Measurements from ENCODE around the gene PANK4.

The PANK4 gene

GRCh38 chr1:2497891-2498290 lies 28.5 kb downstream of the PANK4 start:
- no peak for DNase-seq (ENCODE audit: low read depth)

DNA sequence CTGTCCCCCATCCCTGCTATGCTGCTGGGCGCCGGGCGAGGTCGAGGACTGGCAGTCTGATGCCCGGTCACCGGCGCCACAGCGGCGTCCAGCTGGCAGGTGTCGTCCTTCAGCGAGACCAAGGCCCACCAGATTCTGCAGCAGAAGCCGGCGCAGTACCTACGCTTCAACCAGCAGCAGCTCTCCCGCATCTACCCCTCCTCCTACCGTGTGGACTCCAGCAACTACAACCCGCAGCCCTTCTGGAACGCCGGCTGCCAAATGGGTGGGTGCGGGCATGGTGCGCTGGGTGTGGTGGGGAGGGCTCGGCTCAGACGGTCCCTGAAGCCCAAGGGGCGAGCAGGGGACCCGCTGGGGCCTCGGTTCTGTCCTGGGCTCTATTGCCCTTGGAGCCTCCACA lies 29.6 kb downstream of the PANK4 start:
- no peak for DNase-seq (ENCODE audit: low read depth)

DNA sequence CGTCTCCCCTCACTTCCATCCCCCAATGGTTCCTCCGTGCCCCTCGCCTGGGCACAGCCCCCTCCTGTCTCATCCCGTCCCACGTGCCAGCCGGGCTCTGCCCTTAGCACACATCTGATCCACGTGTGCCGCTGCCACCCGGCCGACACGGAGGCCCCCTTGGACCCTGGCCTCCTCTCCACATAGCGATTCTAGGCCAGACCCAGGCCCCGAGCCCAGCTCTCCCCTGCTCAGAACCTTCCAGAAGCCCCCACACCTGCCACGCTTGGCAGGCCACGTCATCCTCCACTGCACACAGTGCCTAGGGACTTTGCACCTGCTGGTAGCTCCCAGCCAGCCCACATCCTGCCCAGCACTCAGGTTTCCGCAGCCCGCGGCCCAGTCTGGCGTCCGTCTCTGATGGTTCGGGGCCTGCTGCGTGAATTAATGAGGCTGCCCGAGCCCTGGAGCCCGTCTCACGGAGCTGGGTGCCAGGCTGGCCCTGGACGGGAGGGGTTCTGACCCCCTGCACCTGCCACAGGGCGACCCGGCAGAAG lies 30.2 kb downstream of the PANK4 start:
- DNase-seq (ENCODE audit: low read depth), result no peak

- DNase-seq (ENCODE audit: low read depth), result no peak
These were observed 30.9 kb downstream of the PANK4 start for GRCh38 chr1:2495546-2495945.

DNA sequence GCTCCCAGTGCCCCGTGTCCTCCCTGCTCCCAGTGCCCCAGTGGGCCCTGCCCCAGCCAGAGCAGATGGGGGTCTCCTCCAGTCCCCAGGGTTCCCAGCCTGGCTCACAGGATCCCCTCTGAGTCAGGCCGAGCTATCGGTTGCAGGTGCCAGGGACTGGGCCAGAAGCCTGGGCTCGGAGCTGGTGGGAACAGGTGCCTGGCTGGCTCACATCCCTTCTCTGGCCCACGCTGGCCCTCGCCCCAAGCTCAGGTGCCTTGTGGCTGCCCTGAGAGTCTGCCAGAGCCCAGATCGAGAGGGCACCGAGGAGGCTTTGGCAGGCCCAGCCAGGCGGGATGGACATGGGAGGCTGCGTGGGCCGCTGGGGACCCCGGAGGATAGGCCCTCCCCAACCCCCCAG lies 31.4 kb downstream of the PANK4 start:
- no peak for DNase-seq (ENCODE audit: low read depth)

DNA sequence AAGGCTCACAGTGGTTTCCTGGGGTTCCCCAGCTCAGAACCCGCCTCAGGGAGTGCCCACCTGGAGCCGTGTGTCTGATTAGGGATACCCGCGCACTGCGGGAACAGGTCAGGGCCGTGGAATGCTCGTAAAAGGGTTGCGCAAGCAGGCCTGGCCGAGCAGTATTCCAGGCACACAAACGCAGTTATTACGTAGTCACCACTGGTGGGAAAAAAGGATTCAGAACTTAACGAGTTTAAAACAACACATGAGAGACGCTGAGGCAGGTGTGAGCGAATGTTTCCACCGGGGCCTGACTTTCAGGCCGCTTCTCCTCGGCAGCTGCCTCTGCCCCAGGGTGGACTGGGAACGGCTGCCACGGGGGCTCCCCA lies 32.1 kb downstream of the PANK4 start:
- DNase-seq (ENCODE audit: low read depth), result no peak

- no peak for DNase-seq (ENCODE audit: low read depth)
These were observed 32.6 kb downstream of the PANK4 start for GRCh38 chr1:2493691-2494322.

GRCh38 chr1:2493218-2493617 lies 33.2 kb downstream of the PANK4 start:
- no peak for DNase-seq (ENCODE audit: low read depth)

DNA sequence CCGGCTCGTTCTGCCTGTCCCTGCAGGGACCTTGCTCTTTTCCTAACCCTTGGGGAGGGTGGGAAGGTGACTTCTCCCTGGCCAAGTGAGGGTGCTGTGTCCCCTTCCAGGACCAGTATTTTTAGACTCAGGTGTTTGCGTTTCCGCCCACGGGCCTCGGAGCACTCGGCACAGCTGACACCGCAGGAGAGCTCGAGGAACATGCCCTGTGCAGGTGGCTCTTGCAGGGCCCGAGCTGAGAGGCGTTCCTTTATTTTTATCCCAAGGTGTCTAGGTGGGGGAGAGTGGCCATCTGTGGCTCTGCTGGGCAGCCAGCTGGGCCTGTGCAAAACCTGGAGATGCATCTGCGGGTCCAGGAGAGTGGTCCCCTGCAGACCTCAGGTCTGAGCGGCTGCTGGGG lies 34.3 kb downstream of the PANK4 start:
- DNase-seq (ENCODE audit: low read depth), result no peak

DNA sequence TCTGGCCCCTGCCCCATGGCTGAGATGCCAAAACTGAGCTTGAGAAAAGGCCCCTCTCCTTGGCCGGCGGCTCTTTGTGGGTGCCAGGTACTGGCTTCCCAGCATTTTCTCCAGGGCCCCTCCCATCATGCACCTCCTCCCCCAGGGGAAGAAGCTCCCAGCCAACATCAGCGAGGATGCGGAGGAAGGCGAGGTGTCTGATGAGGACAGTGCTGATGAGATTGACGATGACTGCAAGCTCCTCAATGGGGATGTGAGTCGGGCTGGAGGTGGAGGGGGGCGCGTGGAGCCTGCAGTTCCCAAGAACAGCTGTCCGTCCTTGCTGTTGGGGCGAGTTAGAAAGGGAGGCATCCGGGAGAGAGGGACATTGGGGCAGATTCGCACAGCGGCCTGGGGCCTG lies 36.8 kb downstream of the PANK4 start:
- no peak for DNase-seq (ENCODE audit: low read depth)

DNA sequence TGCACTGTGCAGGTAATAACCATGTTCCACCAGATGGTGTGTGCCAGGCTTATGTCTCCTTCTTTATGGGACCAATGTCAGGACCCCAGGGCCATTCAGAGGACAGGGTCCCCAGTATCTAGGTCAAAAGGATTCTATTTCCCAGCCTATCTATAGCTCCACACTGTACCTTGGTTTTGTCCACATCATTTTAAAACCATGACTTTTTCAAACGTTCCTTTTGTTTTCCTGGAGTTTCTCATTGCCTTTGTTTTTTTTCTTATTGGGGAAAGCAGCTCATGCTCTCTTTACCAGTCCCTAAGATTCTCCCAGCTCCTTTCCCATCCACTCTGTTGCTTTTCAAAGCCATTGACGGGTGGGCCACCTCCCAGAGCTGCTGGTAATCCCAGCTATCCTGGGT lies 37.7 kb downstream of the PANK4 start:
- DNase-seq (ENCODE audit: low read depth), result no peak

DNA sequence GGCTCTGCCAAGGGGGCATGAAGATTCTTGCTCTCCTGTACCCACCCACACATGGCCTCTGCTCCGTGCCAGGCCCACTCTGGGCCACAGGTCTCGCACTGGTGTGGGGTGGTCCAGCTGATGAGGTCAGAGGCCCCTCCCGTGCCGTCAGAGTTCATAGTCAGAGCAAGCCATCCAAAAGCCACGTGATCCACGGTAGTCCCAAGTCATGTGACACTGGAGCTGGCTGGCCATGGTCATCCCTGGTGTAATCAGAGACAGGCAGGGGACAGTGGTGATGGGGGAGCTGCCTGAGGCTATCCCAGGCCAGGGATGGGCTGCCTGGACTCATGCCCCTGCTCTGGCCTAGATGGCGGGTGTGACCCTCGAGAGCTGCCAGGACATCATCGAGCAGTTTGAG lies 39.8 kb downstream of the PANK4 start:
- DNase-seq (ENCODE audit: low read depth), result no peak

DNA sequence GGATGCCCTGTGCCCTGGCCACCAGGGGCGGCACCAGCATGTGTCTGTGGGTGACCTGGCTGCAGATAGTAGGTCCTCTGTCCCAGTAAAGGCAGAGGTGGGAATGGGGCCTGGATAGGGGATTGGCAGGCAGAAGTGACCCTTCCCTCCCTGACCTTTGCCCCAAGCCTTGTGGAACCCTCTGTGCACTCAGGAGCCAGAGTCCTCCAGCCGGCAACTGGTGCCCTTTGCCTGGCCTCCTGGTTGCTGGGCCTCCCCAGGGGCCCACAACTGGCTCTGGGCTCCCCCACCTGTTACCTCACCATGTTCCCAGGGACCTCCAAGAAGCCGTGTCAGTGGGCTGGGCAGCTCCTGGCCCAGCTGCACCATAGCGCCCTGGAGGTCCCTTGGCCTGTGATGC lies 40.4 kb downstream of the PANK4 start:
- DNase-seq (ENCODE audit: low read depth), result no peak

GRCh38 chr1:2483970-2484369 lies 42.4 kb downstream of the PANK4 start:
- no peak for DNase-seq (ENCODE audit: low read depth)

DNA sequence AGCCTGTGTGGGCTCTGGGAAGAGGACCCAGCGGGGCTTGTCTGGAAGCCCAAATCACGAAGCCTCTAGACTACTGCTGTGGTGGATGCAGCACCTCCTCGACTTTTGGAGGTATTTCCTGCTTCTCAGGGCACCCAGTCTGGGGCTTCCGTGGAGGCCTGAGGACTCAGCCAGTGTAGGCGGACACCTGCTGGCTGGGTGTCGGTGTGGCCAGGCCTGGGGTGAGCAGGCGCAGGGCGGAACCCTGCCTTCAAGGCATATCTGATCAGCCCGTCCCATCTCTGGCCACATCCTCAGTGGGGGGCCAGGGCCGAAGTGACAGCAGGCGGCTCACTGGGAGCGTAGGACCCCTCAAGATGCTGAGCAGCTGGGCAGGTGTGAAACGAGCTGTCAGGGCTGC lies 43.4 kb downstream of the PANK4 start:
- no peak for DNase-seq (ENCODE audit: low read depth)

- no peak for DNase-seq (ENCODE audit: low read depth)
These were observed 43.8 kb downstream of the PANK4 start for GRCh38 chr1:2482588-2482987.

- no peak for DNase-seq (ENCODE audit: low read depth)
These were observed 44.5 kb downstream of the PANK4 start for GRCh38 chr1:2481885-2482284.

DNA sequence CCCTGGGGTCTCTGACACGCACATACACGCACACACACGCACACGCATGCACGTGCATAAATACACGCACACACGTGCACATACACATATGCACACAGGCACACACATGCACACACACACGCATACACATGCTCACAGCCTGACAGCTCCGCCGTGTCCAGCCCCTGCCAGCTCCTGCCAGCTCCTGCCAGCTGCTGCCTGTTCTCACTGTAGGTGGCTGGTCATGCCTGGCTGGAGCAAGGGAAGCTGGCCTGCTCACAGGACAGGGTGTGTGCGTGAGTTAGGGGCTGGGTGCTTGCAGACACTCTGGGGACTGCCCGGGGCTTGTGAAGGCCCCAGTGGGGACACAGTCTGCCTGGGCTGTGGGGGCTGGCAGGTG lies 45.4 kb downstream of the PANK4 start:
- DNase-seq (ENCODE audit: low read depth), result no peak

- DNase-seq (ENCODE audit: low read depth), result no peak
These were observed 46.0 kb downstream of the PANK4 start for GRCh38 chr1:2480236-2480985.

GRCh38 chr1:2479618-2480017 lies 46.8 kb downstream of the PANK4 start:
- no peak for DNase-seq (ENCODE audit: low read depth)

DNA sequence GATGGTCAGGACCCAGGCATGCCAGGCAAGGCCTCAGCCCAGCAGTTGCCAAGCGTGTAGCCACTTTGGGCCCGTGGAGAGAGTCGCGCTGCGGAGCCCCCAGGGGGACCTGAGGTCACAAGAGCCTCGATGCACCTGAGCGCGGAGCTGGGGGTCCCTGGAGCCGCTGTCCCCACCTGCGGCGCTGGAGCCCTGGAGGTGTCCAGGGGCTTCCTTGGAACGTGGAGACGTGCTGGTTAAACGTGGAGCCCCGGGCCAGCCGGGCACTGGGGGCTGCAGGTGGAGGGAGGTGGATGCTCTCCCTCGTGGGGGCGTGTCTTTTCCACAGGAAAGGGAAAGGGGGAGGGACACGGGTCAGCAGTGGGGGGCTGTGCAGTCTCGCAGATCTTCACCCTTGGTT lies 47.2 kb downstream of the PANK4 start:
- no peak for DNase-seq (ENCODE audit: low read depth)

DNA sequence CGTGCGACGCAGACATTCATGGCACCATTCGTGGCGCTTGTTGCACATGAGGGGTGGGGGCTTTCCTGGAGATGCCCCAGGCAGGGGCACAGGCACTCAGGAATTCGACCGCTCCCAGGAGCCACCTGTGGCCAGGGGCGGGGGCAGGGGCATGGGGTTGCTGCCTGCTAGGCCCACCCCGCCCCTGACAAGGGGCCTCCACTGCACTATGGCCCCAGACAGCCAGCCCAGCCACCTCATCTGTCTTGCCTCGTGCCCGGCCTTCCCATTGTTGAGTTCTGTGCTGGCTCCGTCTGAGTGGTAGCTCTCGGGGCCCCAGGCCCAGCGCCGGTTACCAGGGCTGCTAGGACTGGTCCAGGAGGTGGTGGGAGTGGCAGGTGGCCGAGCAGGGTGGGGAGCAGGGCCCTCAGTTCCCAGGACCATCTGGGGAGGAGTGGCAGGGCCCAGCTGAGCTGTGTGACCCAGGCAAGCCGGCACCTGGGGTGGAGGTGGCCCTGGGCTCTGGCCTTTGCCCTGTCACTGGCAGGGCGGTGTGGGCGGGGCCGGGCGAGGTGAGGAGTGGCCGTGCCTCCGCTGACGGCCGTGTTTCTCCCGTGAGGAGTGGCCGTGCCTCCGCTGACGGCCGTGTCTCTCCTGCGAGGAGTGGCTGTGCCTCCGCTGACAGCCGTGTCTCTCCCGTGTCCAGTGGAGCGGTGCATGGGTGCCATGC lies 48.5 kb downstream of the PANK4 start:
- no peak for DNase-seq (ENCODE audit: low read depth)

- no peak for DNase-seq (ENCODE audit: low read depth)
These were observed 49.1 kb downstream of the PANK4 start for GRCh38 chr1:2477309-2477708.

Measured in fibroblast of gingiva (primary cell).